ENCODE results near the gene WSCD1.

The WSCD1 gene

GRCh38 chr17:6069539-6070429 lies at the start of gene WSCD1:
Gene WSCD1 (plus strand): TSS chr17:6070379. CDS start chr17:6080659, 10,280 bp downstream.
- no peak for DNase-seq (ENCODE audit: low read depth in 2 of 3, low spot score in 1 of 3)

DNA sequence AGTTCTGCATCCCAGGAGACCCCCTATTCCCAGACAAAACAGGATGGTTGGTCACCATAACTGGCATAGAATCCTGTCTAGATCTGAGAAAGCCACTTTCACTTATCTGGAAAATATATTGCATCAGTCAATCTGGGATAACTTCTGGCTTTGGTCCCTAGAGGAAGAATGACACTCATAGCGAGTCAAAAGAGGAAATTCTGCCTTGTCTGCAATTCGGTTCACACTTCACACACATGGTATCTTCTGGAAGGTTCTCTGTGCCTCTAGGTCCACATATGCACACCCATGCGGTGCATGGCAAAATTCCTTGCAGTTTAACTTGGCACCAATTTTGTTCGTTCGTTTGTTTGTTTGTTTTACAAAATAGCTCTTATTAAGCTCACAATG lies 49.2 kb upstream of the WSCD1 start:
- DNase-seq (ENCODE audit: low read depth in 2 of 3, low spot score in 1 of 3) = no peak

- DNase-seq (ENCODE audit: low read depth in 2 of 3, low spot score in 1 of 3) = no peak
Measured at GRCh38 chr17:6021627-6022026, 48.6 kb upstream of the WSCD1 start.

GRCh38 chr17:6023036-6023831 lies 46.9 kb upstream of the WSCD1 start:
- no peak for DNase-seq (ENCODE audit: low read depth in 2 of 3, low spot score in 1 of 3)

DNA sequence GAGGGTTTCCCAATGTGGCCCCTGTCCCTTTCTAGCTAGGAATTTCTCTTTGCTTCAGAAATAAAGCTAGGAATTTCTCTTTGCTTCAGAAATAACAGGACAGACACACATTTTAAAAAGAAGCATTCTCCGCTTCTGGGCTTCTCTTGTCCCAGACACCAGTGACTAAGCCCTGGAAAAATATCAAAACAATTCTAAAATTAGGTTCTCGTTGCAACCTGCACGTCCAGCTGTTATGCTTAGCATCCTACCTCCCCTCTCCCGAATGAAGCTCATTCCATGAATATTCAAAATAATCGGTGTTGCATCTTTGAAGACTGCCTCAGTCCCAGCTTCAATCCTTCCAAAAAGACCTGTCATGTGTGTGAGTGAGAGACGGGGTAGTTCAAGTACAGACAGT lies 45.6 kb upstream of the WSCD1 start:
- no peak for DNase-seq (ENCODE audit: low read depth in 2 of 3, low spot score in 1 of 3)

DNA sequence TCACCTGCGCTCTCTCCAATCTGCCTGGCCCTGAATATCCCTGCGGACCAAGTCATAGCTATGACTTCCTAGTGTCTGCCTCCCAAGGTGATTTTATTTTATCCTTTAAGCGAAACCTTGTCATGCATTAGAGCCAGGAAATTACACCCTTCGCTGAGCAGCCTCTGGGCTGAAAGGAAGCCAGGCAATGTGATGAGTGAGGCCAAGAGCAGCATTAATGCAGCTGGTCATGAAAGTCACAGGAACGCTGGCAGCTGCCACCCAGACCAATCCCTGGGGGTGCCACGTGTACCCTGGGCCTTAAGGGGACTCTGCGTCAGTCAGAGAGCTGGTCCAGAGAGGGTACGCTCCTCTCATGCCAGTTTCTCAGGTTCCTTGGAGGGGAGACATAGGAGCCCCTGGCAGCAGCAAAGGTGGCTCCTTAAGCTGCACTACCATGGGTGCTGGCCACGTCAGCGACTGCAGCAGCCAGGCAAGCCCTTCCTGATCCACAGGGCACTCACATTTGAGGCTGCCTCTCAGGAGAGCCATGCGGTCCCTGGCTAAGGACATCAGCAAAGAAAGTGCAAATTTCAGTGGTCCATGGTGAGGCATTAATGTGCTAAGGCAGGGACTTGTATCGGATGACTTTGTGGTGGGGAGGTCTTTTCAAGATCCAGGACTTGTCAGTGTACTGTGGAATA lies 42.7 kb upstream of the WSCD1 start:
- DNase-seq (ENCODE audit: low read depth in 2 of 3, low spot score in 1 of 3) = no peak

DNA sequence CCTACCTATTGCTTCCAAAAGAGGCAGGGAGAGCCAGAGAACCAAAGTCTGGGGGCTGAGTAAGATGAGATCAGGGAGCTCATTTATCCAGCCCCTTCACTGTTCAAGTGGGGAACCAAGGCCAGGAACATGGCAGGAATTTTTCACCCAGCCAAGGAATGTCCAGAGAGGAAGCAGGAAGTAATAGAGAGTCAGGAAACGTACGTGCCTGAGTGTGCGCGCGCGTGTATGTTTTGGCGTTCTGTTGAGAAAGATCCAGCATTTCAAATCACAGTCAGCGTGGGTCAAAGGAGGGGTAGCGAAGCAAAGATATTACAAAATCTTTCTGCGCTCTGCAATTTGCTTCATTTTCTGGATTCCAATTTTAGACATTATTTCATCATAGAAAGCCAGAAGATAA lies 41.9 kb upstream of the WSCD1 start:
- DNase-seq (ENCODE audit: low read depth in 2 of 3, low spot score in 1 of 3) = no peak

DNA sequence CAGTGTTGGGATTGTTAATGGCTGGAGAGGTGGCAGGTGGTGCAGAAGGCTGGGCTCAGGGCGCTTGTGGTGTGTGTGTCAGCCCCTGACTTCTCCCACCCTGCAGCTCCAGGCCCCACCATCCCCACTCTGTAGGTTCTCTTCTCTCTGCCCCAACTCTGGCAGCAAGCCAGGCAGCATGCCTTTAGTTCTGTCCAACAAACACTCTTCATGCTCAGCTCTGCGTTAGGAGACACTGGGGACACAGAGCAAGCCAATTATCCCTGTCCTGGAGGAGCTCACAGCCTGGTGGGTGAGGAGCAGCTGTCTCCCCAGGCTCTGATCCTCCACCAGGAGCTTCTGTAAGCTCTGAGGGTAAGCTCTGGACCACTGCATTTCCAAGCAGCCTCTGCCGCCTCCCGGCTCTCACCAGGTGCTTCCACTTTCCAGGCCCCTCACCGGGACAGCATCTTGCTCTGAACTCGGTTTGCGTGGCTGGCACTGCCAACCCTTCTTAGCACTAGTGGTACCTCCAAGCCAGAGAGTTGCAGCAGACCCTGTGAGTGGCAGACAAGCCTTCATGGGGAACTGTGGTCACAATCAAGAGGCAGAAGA lies 34.3 kb upstream of the WSCD1 start:
- no peak for DNase-seq (ENCODE audit: low read depth in 2 of 3, low spot score in 1 of 3)

GRCh38 chr17:6040504-6040903 lies 29.7 kb upstream of the WSCD1 start:
- DNase-seq (ENCODE audit: low read depth in 2 of 3, low spot score in 1 of 3) = no peak

DNA sequence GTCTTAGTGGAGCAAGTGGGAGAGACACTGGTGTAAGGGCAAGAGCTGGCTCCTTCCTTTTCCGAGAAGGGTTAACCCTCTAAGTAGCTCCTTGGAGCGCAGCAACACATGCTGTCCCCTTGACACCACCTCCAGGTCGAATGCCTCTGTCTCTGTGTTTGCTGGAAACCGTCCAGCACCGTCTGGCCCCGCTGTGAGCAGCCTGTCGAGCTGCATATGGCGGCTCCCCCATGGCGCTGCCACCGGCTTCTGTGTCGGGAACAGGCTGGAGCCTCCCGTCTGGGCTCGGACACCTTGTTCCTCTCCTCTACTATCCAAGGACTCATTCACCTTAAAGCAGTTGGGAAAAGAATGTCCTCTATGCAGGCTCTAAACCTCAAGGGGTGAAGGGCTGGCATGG lies 28.9 kb upstream of the WSCD1 start:
- DNase-seq (ENCODE audit: low read depth in 2 of 3, low spot score in 1 of 3) = no peak

GRCh38 chr17:6043405-6043804 lies 26.8 kb upstream of the WSCD1 start:
- no peak for DNase-seq (ENCODE audit: low read depth in 2 of 3, low spot score in 1 of 3)

DNA sequence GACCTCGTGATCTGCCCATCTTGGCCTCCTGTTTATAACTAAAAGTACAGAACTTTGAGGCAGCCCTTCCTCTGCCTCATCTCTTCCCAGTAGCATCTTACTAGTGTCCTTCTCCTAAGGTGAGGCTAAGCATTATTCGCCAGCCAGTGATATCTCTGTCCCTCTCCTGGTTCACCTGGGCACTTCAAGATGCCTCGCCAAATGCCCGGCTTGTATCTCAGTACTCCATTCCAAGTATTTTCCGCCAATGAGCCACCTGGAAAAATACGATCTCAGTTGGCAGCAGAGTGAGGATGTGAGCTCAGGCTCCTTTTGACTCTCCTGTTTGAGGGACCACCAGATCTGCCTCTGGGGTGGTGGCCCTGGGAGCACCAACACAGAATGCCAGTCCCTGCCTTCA lies 25.9 kb upstream of the WSCD1 start:
- DNase-seq (ENCODE audit: low read depth in 2 of 3, low spot score in 1 of 3) = no peak

DNA sequence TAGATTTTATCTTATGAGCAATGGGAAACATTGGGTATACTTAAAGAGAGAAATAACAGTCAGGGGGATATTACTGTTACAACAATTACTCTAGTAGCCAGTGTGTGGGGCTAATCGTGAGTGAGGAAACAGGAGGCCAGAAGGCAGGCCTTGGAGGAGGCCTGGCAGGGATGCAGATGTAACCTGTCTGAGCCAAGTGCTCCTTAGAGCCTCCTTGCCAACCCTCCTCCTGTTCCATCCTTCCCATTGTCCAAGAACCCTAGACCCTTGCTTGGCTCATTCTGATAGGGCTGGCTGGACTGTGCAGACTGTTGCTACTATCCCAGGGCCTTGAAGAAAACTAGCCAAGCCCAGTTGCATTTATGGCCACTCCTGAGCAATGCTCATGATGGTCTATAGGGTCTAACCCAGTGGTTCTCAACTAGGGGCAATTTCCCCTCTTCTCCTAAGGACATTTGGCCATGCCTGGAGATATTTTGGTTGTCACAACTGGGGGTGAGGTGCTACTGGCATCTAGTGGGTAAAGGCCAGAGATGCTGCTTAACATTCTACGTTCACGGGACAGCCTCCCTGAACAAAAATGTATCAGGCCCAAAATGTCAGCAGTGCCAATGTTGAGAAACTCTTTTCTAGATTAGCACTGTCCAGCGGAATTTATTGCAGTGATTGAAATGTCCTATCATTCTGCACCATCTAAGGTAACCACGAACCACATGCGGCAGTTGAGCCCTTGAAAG lies 24.4 kb upstream of the WSCD1 start:
- DNase-seq (ENCODE audit: low read depth in 2 of 3, low spot score in 1 of 3) = no peak

DNA sequence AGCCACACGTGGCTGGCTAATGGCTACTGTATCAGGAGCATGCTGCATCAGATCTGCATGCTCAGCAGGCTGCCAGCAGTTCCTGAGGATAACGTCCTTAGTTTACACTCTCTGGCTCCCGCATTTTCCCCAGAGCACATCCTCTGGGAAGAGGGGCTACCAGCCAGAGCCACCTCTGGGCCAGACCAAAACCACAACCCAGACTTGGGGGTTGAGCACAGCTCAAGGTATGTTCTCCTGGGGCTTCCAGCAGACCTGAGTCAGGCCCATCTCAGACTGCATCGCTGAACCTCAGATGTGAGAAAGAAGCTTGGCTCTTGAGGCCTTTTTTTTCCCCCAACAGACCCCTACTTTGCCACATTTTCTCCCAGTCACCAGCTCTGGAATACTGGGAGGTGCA lies 23.7 kb upstream of the WSCD1 start:
- DNase-seq (ENCODE audit: low read depth in 2 of 3, low spot score in 1 of 3) = no peak

DNA sequence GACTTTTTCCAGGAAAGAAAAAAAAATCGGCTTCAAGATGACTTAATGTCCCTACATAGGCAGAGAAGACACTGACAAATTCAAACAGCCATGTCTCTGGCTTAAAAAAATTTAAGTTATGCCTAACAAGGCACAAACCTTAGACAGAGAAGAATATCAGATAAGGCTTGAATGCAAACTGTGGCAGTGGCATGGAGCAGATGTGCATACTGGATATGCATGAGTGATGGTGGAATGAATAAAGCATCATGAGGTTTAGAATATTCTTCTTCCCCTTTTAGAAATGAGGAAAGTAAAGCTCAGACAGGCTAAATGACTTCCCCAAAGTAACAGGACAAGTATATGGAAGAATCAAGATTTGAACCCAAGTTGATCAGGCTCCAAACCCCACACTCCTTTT lies 23.2 kb upstream of the WSCD1 start:
- no peak for DNase-seq (ENCODE audit: low read depth in 2 of 3, low spot score in 1 of 3)

DNA sequence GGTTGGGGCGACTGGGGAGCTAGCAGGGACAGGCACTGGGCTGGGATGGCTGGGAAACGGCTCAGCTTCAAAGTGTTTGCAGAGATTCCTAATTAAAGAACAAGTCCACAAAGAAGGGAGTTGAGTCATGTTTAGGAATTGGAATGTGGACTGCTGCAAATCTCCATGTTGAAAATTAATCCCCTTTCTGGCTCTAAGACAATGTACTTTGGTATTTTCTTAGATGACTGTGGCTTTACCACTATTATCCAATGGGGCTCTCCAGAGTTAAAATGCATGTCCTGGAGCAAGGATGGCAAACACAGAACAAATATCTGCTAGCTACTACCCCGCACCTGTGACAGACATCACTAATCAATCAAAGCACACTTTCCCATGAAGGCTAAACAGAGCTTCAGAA lies 22.2 kb upstream of the WSCD1 start:
- DNase-seq (ENCODE audit: low read depth in 2 of 3, low spot score in 1 of 3) = no peak

DNA sequence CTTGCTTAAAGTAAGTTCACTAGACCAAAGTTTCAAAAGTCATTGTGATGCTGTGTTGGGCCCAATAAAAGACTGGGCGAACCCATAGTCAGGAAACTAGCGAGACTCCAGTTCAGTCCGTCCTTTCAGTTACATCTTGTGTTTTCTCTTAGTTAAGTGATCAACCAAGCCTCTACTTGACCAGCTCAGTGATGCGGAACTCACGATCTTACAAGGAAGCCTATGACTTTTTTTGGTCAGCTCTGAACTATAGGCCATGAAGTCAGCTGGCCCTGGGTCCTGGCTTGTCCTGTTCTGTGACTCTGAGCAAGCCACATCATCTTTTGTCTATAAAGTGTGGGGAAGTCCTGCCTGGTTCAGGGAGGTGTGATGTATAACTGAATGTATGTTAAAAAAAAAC lies 21.7 kb upstream of the WSCD1 start:
- no peak for DNase-seq (ENCODE audit: low read depth in 2 of 3, low spot score in 1 of 3)

GRCh38 chr17:6052926-6053325 lies 17.3 kb upstream of the WSCD1 start:
- no peak for DNase-seq (ENCODE audit: low read depth in 2 of 3, low spot score in 1 of 3)

GRCh38 chr17:6054372-6054771 lies 15.8 kb upstream of the WSCD1 start:
- DNase-seq (ENCODE audit: low read depth in 2 of 3, low spot score in 1 of 3) = no peak

GRCh38 chr17:6056104-6056503 lies 14.1 kb upstream of the WSCD1 start:
- DNase-seq (ENCODE audit: low read depth in 2 of 3, low spot score in 1 of 3) = no peak

DNA sequence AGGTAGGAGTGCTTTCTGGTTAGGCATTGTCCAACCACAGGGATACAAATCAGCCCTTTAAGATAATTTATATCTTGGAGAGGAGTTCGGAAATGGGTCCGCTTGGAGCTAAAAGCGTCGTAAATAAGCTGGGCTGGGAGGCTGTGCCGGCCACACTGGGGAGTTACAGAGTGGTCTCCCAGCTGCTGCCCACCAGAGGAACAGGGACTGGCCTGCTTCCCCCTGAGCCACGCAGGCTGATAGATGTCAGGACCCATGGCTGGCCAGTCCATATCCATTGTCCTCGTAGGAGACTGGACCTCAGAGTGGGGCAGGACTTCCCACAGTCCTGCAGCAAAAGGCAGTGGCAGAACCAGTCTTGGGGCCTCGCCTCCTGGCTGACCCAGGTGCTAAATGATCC lies 12.6 kb upstream of the WSCD1 start:
- no peak for DNase-seq (ENCODE audit: low read depth in 2 of 3, low spot score in 1 of 3)
